ENCODE results near the gene ZIC4. TPM values are rescaled to one million over a fixed set of nuclear protein-coding genes. Genes with fewer than 3 reads are reported as not detected.

ZIC4 gene
- total and polyA plus RNA-seq, 2 of the 8 experiments (the other 6 are each of a cell fraction or from before 2014, with no cell fraction given) = 0.03 to 0.13 TPM

DNA sequence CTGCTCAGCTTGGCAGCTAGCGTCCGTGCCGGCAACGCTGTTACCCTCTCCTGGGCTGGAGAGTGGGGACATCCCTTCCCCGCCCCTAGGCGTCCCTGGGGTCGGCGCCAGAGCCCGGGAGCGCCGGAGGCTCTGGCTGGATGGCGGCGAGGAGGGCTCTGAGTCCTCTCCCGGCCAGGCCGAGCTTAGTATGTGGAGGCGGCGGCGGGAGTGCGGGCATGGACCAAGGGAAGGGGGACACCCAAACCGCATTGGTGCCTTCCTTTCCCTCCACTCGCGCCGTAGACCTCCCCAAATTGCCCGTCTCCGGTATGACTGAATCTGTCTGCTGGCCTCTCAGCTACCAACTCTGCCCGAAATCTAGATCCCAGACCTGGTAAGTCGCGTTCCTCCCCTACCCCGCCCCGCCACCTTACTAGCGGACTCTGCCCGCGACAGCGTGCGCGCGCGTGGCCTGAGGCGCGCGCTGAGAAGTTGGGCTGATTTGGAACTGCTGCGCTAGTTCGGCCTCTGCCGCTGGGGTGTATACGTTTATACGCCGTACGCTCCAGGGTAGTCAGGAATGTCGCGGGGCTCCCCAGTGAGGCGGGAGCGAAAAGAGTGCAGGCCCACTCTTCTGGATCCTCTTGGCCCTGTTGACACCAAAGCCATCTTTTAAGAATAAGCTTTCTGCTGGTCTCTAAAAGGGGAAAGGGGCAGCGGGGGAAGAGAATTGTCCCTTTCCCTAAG, 15.0 kb upstream of the ZIC4 start (continued):
- no peak for TF ChIP-seq FOSL1 (IDR thresholded peaks at IDR 0.05; ENCODE audit: insufficient read depth, low read depth, low read length)
- TF ChIP-seq, protein P1, sequence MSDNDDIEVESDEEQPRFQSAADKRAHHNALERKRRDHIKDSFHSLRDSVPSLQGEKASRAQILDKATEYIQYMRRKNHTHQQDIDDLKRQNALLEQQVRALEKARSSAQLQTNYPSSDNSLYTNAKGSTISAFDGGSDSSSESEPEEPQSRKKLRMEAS (IDR thresholded peaks at IDR 0.05) = peak; percentile 20; the same call in 1 of the 2 replicates
- TF ChIP-seq SRF (IDR thresholded peaks at IDR 0.05; ENCODE audit: low read depth, low read length) = no peak
- TF ChIP-seq TAF7 (optimal IDR thresholded peaks at IDR 0.05; ENCODE audit: borderline replicate concordance, low read depth, low read length) = no peak
- TF ChIP-seq BACH1 (IDR thresholded peaks at IDR 0.05; ENCODE audit: low read length) = no peak; the same call in 1 of the 2 replicates
- no peak for TF ChIP-seq RFX5 (IDR thresholded peaks at IDR 0.05; ENCODE audit: borderline replicate concordance, low read depth, low read length)
- TF ChIP-seq RNF2 (IDR thresholded peaks at IDR 0.05; ENCODE audit: borderline replicate concordance, low read depth, low read length, missing control alignments, poor library complexity, severe bottlenecking) = peak; percentile 26
- no peak for TF ChIP-seq TAF1 (IDR thresholded peaks at IDR 0.05; ENCODE audit: low read depth, low read length)
- TF ChIP-seq PHF8 (conservative IDR thresholded peaks at IDR 0.05; ENCODE audit: low read depth, low read length) = 0 out of 2 replicates have a peak, but pooled peaks have one; percentile 21
- no peak for TF ChIP-seq ZNF274 (IDR thresholded peaks at IDR 0.05; ENCODE audit: borderline replicate concordance, extremely low read depth, low read length)
- no peak for TF ChIP-seq EP300 (IDR thresholded peaks at IDR 0.05; ENCODE audit: borderline replicate concordance in 1 of 2, low read depth in 2 of 2, low read length in 2 of 2)
- TF ChIP-seq CBX5 (IDR thresholded peaks at IDR 0.05; ENCODE audit: low read depth, low read length) = no peak
- no peak for TF ChIP-seq CEBPB (IDR thresholded peaks at IDR 0.05; ENCODE audit: low read depth, low read length)
- TF ChIP-seq CTBP2 (IDR thresholded peaks at IDR 0.05; ENCODE audit: borderline replicate concordance, insufficient read depth, insufficient read length, low read length) = peak; percentile 99
- peak; percentile 49 for TF ChIP-seq ASH2L (IDR thresholded peaks at IDR 0.05; ENCODE audit: low read length)
- TF ChIP-seq EZH2 (IDR thresholded peaks at IDR 0.05; ENCODE audit: low read depth, low read length, severe bottlenecking) = peak; percentile 87
- TF ChIP-seq YY1 (IDR thresholded peaks at IDR 0.05; ENCODE audit: low read depth, low read length) = peak; percentile 5; the same call in 1 of the 2 replicates
- TF ChIP-seq SIN3A (conservative IDR thresholded peaks at IDR 0.05 in 1 of 2, IDR thresholded peaks at IDR 0.05 in 1 of 2; ENCODE audit: low read depth in 1 of 2, low read length in 2 of 2) = no peak
- TF ChIP-seq TBP (IDR thresholded peaks at IDR 0.05; ENCODE audit: low read depth, low read length) = no peak
- TF ChIP-seq SP4 (IDR thresholded peaks at IDR 0.05; ENCODE audit: low read length) = no peak

Measured in H1 (cell line).